Brain microvascular endothelial cell (primary cell): ENCODE results near the gene COL4A6.

Experiments
- DNase-seq: peaks from one replicate; pipeline ENCODE4 v3.0.0-alpha.2; 2020
- H3K27ac ChIP-seq: fragments of 250-450 bp; sonication (Bioruptor Pico); 2 replicates; pipeline ENCODE4 v1.5.1; 2020; ENCODE audit warnings: mild to moderate bottlenecking, moderate library complexity
- H3K27me3 ChIP-seq: fragments of 250-450 bp; sonication (Bioruptor Pico); replicated peaks from 2 replicates; pipeline ENCODE4 v1.5.1; 2020; ENCODE audit warnings: mild to moderate bottlenecking
- H3K36me3 ChIP-seq: fragments of 250-450 bp; sonication (Bioruptor Pico); replicated peaks from 2 replicates; pipeline ENCODE4 v1.5.1; 2020; ENCODE audit warnings: mild to moderate bottlenecking
- H3K4me3 ChIP-seq: 2 replicates; pipeline ENCODE4 v1.5.1; 2011; ENCODE audit warnings: low read depth, mild to moderate bottlenecking, control low read depth, low read length, moderate library complexity
- in situ Hi-C: cut with HindIII; loops from 2 replicates; pipeline ENCODE4 v1.10.0; 2017; ENCODE audit warnings: low sequenced_read_pairs, low pct_ligation_motif_present
- TF ChIP-seq, protein P1 (sequence below): IDR thresholded peaks from 2 replicates; pipeline ENCODE4 v1.5.1; 2011; ENCODE audit warnings: low read depth, mild to moderate bottlenecking, moderate library complexity, low read length, control low read depth, inconsistent platforms; ENCODE audit errors: missing control alignments

Gene COL4A6

DNA sequence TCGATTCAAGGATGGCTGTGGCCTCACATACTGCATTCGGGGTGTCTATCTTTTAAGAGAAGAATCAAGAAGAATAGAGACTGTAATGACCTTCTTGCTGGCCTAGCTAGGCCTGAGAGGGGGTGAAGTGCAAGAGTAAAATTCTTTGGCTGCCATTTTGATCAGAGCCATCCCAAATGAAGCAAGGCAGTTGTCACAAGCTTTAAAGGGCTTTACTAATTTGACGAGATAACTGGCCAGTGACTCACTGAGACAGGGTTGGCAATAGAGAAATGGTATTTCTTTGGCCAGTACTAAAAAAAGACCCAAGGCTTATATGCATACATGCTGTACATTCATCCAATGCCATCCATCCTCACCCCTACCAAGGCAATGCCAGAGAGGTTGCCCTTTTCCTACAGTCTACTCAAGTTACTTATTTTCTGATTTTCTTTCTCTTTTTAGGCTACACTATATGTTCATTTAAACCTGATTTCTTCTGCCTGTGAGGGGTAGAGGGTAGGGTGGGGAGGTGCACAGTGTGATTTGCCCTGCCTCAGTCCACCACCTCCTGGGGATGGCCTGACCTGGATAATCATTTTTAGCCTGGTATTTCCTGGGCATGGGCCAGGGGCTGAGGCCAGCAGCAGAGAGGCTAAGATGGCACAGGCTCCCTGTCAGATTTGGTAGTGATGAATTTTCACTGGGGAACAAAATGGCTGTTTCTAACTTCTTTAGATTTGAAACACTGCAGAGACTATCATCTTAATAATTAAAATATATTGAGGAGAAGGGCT, 314.4 kb downstream of the COL4A6 start:
- H3K4me3 ChIP-seq: no peak overlapping the region
- no peak overlapping the region for H3K27ac ChIP-seq
- no peaks in the 10 kb centered on the region for H3K36me3 ChIP-seq
- DNase-seq: no peak
- TF ChIP-seq, protein P1, sequence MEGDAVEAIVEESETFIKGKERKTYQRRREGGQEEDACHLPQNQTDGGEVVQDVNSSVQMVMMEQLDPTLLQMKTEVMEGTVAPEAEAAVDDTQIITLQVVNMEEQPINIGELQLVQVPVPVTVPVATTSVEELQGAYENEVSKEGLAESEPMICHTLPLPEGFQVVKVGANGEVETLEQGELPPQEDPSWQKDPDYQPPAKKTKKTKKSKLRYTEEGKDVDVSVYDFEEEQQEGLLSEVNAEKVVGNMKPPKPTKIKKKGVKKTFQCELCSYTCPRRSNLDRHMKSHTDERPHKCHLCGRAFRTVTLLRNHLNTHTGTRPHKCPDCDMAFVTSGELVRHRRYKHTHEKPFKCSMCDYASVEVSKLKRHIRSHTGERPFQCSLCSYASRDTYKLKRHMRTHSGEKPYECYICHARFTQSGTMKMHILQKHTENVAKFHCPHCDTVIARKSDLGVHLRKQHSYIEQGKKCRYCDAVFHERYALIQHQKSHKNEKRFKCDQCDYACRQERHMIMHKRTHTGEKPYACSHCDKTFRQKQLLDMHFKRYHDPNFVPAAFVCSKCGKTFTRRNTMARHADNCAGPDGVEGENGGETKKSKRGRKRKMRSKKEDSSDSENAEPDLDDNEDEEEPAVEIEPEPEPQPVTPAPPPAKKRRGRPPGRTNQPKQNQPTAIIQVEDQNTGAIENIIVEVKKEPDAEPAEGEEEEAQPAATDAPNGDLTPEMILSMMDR: no peak
- in situ Hi-C loops: no loop called here
- no peaks in the 10 kb centered on the region for H3K27me3 ChIP-seq

DNA sequence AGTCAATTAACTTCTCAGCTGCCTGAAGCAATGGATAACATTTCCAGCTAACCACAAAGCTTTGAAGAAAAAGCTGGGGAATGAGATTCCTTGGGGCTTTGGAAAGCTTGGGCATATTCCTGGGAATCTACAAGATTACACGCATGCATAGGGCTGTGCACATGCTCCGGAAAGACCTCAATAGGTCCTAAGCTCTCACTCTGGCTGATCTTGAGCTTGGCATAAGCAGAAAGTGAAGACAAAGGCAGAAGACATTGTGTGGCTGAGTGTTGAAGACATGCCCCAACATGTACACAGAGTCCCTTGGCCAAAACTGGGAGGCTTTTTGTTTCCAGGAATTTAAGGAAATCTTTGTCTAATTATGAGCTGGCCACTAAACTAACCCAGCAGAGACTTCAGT, 315.5 kb downstream of the COL4A6 start:
- no peaks in the 10 kb centered on the region for H3K27me3 ChIP-seq
- H3K4me3 ChIP-seq: no peak overlapping the region
- no peak for DNase-seq
- H3K27ac ChIP-seq: no peak overlapping the region
- H3K36me3 ChIP-seq: no peaks in the 10 kb centered on the region
- TF ChIP-seq, protein P1: no peak
- in situ Hi-C loops: no loop called here

DNA sequence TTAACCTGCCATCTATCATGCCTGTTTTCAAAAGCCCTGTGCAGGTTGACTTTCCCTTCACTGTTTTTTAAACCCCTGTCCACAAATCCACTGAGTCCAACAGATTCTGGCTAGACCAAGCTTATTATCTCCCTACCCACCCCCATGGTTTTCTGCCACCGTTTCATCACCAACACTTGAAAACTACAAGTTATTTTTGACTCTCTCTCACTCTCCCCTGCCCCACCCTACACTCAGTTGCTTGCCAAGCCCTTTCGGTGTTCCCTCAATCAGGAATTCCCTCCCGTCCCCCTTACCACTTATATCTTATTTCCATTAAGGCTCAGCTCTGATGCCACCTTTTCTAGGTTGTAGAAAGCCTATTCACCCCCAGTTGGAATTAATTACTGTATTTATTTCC, 316.9 kb downstream of the COL4A6 start:
- H3K27me3 ChIP-seq: no peaks in the 10 kb centered on the region
- in situ Hi-C loops: no loop called here
- TF ChIP-seq, protein P1: no peak

DNA sequence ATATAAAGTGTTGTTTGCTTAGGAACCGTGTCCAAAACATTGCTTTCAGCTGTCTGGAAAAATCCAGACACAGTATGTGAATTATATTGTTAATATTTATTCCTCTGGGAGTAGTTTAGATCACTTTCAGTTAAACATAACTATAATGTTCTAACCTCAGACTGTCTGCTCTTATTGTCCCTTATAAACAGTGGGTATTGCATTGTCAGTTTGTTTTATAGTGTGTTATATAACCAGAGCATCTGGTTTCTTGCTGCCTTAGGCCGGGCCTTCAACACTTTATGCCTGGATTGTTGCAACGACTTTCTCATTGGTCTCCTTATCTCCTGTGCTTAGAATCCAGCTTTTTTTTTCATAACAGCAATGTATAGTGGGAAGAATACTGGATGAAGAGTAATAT, 320.2 kb downstream of the COL4A6 start:
- in situ Hi-C loops: no loop called here
- Histone ChIP-seq H3K27ac (no peak overlapping the region), H3K4me3 (no peak overlapping the region), H3K27me3 (no peaks in the 10 kb centered on the region), H3K36me3 (no peaks in the 10 kb centered on the region)
- DNase-seq: no peak
- TF ChIP-seq, protein P1: no peak

More for the DNA sequence above, 316.9 kb downstream of the COL4A6 start:
- Histone ChIP-seq H3K27ac (no peak overlapping the region), H3K4me3 (no peak overlapping the region), H3K36me3 (no peaks in the 10 kb centered on the region)
- no peak for DNase-seq

DNA sequence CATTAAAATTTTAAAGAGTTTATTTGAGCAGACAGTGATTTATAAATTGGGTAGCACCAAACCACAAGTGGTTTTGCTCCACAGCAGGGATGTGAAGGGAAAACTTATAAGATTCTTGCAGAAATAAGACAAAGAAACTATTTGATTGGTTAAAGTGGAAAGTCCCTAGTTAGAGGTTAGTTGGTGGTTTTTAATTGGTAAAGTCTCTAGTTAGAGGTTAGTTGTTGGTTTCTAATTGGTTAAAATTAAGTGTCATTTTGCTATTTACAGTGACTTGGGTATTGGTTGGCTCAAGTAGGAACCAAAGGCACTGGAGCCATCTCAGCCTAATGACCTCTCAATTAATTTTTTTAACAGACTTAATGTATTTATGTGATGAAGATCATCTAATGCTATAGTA, 323.7 kb downstream of the COL4A6 start:
- Histone ChIP-seq H3K4me3 (no peak overlapping the region), H3K27ac (no peak overlapping the region), H3K36me3 (no peaks in the 10 kb centered on the region), H3K27me3 (no peaks in the 10 kb centered on the region)
- in situ Hi-C loops: no loop called here
- TF ChIP-seq, protein P1: no peak
- DNase-seq: no peak
